ENCODE measurements around the gene ARHGEF35.
"Not testable (repeated sequence)": the region's sequence is repeated elsewhere in the genome, so short reads cannot be mapped to it uniquely, and the experiment has no call there.

GRCh38 chr7:144187848-144188247, 7.8 kb downstream of the ARHGEF35 start:
- TF ChIP-seq CTCF, POLR2AphosphoS5 (IDR thresholded peaks at IDR 0.05): not testable (repeated sequence)
